ENCODE measurements around the gene RIN3. TPM values are rescaled to one million over a fixed set of nuclear protein-coding genes. Genes with fewer than 3 reads are reported as not detected.

The RIN3 gene
- polyA plus RNA-seq, 3 donors: 2.2 to 12.3 (median 10.8) TPM

DNA sequence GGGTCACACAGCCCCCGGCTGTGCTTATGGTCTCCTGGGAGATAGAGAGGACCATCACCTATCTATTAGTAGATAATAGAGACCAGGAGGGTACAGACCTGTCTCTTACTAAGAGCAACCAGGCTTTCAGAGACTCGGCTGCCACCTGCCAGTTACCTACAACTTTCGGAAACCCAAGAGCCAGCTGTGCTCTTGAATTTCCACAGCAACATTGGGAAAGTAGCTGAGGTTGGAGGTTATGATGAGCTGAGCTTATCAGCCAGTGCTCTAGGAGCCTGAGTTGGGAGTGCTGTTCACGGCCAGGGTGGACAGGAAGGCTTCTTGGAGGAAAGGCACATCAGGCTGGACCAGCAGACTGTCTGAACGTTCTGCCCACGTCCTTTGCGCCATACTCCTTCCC lies 67.6 kb downstream of the RIN3 start:
- no peak overlapping the region for H3K27ac ChIP-seq (ENCODE audit: low read depth, low read length)
- 77 to 85% (median 80%) methylated on average over 7 of the region's 7 CpGs for whole genome bisulfite sequencing, 3 donors

DNA sequence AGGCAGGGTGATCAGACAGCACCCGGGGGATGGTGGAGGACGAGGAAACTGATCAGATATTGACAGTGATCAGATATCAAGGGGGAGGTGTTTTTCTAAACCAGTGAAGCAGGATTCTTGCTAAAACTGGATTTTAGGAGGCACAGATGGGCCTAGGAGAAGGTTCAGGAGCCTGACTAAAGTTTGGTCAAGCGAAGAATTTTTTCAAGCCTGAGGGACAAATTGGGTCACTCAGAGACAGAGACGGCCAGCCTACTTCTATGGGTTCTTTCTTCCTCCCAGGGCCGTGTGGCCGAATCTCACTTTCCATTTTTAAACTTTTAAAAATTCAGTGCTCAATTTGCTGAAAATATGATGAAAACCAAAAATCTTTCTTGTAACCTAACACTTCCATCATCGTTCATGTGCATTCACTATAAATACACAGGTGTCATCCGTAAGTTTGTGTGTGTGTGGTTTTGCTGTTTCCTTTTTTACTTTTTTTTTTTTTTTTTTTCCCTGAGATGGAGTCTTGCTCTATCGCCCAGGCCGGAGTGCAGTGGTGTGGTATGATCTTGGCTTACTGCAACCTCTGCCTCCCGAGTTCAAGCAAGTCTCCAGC lies 68.5 kb downstream of the RIN3 start:
- WGBS, 3 donors: 81 to 90% (median 85%) methylated on average over 11 of the region's 11 CpGs

DNA sequence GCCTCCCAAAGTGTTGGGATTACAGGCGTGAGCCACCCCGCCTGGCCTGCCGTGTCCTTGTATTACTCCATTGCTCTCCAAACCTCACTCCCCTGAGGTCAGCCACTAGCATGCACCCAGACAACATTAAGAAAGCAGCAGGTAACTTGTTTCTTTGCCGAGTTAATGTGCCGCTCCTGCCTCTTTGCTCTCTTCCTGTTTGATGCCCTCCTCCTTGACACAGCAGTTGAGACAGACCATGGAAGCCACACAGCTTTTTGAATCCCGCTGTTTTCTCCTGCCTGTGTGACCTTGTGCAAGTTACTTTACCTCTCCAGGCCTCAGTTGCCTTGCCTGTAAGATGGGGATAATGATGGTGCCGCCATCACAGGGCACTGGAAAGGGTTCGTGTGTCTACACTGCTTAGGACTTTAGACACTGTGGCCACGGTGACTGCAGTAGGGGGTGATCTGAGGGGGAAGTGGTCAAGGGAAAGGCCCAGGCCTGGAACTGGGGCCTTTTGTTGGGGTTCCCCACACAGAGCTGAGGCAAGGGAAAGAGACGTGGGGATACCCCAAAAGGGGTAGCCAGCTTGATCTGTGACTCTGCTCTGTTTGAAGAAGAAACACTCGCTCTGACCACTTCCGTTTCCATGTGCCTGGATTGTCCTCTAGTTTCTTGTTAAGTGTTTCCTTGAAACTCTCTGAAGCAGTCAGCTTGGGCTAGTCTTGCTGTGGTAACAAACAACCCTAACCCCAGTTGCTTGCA lies 69.3 kb downstream of the RIN3 start:
- H3K27ac ChIP-seq (ENCODE audit: low read depth, low read length): no peak overlapping the region
- WGBS, 3 donors: 89 to 92% (median 90%) methylated on average over 12 of the region's 12 CpGs

More for the DNA sequence above, 68.5 kb downstream of the RIN3 start:
- no peak overlapping the region for H3K27ac ChIP-seq (ENCODE audit: low read depth, low read length)

DNA sequence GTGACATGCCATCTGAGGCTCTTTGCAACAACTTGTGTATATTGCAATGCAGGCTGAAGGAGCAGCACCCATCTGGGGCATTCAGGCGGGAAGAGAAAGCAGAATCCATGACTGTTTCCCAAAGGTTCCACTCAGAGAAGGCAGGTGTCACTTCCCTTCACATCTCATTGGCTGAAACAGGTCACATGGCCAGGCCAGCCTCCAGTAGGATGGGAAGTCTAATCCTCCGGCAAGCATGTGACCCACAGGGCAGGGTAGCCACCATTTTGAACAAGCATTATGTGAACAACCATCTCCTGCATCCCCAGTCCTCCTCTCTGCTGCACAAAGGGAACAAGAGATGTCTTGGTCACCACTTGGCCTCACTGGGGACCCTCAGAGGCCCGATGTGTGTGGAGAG lies 70.6 kb downstream of the RIN3 start:
- no peak overlapping the region for H3K27ac ChIP-seq (ENCODE audit: low read depth, low read length)
- WGBS, 3 donors: 87 to 97% (median 96%) methylated on average over 3 of the region's 3 CpGs

DNA sequence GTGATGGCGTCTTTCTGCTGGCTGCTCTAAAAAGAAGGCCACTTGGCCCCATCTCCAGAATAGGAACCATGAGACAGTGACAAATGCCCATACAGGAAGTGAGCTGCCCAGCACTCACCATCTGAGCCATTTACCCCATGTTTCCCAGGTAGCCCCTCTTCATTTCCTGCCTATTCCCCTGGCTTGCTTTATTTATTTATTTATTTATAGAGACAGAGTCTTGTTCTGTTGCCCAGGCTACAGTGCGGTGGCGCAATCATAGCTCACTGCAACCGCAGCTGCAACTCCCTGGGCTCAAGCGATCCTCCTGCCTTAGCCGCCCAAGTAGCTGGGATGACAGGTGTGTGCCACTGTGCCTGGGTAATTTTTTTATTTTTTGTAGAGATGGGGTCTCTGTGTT lies 71.2 kb downstream of the RIN3 start:
- H3K27ac ChIP-seq (ENCODE audit: low read depth, low read length): no peak overlapping the region
- 70 to 88% (median 76%) methylated on average over 6 of the region's 6 CpGs for WGBS, 3 donors

DNA sequence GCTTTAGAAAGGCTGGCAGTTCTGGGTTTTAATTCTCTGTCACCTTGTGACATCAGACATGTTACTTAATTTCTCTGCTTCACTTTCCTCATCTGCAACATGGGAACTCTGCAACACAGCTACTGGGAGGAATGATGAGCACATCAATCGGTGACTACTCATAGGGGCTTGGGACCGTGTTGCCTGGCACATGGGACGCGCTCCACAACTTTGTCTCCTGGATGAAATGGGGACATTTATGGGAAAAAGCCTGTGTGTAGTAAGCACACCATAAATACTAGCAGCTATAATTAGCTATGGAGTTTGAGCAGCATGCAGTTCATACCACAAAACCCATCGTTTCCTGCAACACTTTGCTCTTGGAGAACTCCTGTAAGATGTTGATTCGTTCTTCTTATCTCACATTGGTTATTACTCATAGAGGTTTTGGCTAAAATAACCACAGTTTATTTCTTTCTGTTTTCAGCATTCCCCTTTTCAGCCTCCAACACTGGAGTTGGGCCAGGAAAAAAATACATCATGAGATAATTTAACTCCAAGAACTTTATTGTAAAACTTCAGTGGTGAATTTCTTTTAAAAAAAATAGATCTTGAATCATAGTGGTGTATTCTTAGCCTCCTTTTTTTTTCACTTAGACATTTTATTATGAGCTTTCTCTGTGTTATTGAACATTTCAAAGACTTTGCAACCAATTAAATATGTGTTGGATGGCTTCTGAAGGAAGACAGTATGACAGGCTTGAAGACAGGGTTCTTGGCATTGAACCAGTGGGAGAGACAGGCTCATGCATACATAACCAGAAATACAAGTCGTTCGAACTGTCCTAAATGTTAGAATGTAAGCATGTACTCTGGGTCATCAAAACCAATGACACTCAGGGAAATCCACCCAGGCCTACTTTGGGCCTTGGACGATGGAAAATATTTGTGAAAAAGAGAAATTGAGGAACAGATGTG lies 72.7 kb downstream of the RIN3 start:
- WGBS, 3 donors: 26 to 55% (median 32%) methylated on average over 9 of the region's 9 CpGs
- H3K27ac ChIP-seq (ENCODE audit: low read depth, low read length): no peak overlapping the region

DNA sequence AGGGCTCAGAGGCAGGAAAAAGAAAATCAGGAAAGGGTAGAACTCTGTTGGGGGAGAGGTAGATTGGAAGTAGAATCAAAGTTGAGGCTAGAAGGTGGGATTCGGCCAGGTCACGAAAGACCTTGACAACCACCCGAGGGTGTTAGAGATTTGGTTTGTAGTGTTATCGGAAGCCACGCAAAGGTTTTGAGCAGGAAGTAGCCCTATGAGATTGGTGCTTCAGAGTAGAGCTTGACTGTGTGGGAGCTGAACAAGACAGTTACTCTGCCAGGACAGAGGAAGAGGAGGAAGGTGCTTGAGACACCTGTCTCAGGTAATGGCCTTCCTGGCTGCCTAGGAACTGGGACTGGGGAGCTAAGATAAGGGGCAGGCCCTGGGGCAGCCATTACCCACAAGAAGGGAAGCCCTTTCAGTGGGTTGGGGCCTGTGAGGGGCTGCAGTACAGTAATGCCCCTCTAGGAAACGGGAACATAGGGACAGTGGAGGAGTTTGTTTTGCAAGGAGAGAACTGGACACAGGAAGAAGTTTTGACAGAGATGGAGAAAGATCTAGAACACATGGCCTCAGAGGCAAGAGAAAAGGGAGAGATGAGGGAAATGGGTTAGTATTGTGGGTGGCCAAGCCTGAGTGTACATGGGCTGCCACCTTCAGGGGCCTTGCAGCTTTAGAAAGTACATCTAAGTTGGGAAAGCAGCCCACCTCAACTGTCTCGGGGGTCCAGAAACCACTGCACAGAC lies 73.5 kb downstream of the RIN3 start:
- no peak overlapping the region for H3K27ac ChIP-seq (ENCODE audit: low read depth, low read length)
- 69 to 87% (median 70%) methylated on average over 7 of the region's 7 CpGs for WGBS, 3 donors

DNA sequence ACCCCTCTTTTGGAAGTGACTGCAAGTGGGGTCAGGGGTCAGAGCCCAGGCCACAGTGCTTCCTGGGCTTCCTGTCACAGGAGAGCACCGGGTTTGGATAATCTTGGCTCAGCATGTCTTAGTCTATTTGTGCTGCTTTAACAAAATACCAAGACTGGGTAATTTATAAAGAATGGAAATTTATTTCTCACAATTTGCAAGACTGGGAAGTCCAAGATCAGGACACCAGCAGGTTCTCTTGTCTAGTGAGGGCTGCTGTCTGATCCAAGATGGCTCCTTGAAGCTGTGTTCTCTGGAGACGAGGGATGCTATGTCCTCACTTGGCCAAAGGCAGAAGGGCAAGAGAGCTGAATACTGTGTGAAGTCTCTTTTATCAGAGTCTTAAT lies 74.1 kb downstream of the RIN3 start:
- no peak overlapping the region for H3K27ac ChIP-seq (ENCODE audit: low read depth, low read length)
- 66 to 88% (median 72%) methylated on average over 2 of the region's 2 CpGs for WGBS, 3 donors

DNA sequence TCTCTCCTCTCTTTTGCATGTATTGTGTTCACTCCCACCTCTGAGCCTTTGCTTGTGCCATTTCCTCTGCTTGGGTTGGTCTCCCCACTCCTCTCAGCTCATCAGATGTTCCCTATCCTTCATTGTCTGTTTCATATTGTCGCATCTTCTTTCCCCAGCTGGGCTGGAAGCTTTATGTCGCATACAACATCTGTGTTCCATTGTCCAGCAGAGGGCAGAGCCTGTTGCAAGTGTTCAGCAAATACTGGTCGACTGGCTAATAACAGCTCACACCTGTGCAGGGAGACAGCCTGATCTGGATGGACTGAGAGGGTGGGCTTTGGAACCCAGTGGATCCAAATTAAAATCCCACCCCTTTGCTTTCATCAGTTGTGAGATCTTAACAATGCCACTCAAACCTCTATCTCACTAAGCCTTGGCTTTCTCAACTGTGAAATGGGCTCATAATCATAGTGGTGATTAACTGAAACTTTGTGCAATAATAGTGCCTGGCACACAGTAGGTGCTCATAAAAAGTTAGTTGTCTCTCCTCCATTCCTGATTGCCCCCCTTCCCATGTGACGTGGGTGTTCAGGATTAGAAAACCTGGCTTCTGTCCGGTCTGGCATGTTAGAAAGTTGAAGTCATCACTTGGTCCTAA lies 75.8 kb downstream of the RIN3 start:
- no peak overlapping the region for H3K27ac ChIP-seq (ENCODE audit: low read depth, low read length)
- 72 to 91% (median 87%) methylated on average over 5 of the region's 5 CpGs for WGBS, 3 donors

DNA sequence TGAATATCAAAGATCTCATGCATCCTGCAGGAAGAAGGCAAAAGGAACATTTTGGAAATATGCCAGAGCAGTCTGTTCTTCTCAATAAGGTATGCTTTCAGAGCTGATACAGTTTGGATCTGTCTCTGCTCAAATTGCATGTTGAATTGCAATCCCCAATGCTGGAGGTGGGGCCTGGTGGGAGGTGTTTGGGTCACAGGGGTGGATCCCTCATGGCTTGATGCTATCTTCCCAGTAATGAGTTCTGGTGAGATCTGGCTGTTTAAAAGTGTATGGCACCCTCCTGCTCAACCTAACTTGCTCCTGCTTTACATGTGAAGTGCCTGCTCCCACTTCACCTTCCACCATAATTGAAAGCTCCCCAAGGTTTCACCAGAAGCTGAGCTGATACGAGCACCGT lies 76.6 kb downstream of the RIN3 start:
- no peak overlapping the region for H3K27ac ChIP-seq (ENCODE audit: low read depth, low read length)
- WGBS, 3 donors: 78 to 90% (median 88%) methylated on average over 2 of the region's 2 CpGs

DNA sequence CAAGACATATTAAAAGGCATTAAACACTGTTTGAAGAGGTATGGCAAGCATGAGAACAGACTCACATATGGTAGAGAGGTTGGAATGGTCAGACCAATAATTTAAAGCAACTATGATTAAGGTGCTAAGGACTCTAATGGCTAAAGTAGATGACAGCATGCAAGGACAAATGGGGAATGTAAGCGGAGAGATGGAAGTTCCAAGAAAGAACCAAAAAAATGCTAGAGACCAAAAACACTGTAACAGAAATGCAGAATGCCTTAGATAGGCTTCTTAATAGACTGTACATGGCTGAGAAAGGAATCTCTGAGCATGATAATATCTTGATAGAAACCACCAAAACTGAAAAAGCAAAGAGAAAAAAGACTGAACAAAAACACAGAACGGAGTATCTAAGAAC lies 77.4 kb downstream of the RIN3 start:
- H3K27ac ChIP-seq (ENCODE audit: low read depth, low read length): no peak overlapping the region
- 0 to 47% (median 24%) methylated on average over 2 of the region's 2 CpGs for WGBS, 3 donors

DNA sequence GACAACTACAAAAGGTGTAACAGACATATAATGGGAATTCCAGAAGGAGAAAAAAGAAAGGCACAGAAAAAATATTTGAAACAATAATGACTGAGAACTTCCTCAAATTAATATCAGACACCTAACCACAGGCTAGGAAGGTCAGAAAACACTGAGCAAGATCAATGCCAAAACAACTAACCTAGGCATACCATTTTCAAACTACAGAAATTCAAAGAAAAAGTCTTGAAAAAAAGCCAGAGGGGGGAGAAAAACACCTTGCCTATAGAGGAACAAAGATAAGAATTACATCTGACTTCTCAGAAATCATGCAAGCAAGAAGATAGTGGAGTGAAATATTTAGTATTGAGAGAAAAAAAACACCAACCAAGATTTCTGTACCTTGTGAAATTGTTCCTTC lies 77.8 kb downstream of the RIN3 start:
- H3K27ac ChIP-seq (ENCODE audit: low read depth, low read length): no peak overlapping the region

DNA sequence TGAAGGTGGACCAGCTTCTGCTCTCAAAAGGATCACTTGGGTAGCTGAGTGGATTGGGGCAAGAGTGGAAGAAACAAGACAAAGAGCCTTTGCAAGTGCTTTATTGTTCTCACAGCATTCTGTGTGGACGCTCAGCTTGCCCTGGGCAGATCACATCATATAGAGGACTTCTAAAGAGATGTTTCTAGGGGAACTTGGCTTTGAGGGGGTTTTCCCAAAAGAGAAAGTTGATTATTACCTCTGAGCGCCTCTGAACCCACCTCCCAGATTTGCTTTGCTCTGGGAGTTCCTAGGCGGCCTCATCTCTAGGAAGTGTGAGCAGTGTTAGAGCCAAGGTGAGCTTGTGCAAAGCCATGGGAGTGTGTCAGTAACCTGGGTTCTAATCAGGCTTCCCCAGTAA lies 81.7 kb downstream of the RIN3 start:
- WGBS, 3 donors: 80 to 99% (median 96%) methylated on average over 3 of the region's 3 CpGs
- H3K27ac ChIP-seq (ENCODE audit: low read depth, low read length): no peak overlapping the region

DNA sequence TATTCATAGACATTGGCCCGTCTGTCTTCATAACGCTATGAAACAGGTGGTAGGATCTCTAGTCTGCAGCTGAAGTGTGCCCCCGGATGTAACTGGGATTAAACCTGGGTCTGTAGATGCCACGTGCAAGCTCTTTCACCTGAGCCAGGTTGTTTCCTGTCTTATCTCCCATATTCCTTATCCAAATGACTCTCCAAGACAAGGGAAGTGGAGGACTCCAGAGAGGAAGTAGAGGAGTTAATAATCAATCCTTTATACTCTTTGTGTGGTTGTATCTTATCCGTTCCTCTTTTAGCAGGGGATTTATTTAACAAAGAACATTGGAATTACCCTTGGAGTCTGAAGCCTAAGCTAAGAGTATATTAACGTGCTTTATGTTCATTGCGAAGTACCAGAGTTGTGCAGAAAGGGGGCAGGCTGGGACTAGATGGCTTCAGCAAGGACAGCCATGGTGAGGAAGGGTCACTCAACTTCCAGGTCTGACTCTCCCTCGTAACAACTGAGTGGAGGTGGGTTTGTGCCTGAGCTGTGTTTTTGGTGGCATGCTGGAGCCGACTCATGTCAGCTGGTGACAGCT lies 82.8 kb downstream of the RIN3 start:
- 66 to 85% (median 84%) methylated on average over 9 of the region's 9 CpGs for WGBS, 3 donors
- no peak overlapping the region for H3K27ac ChIP-seq (ENCODE audit: low read depth, low read length)

DNA sequence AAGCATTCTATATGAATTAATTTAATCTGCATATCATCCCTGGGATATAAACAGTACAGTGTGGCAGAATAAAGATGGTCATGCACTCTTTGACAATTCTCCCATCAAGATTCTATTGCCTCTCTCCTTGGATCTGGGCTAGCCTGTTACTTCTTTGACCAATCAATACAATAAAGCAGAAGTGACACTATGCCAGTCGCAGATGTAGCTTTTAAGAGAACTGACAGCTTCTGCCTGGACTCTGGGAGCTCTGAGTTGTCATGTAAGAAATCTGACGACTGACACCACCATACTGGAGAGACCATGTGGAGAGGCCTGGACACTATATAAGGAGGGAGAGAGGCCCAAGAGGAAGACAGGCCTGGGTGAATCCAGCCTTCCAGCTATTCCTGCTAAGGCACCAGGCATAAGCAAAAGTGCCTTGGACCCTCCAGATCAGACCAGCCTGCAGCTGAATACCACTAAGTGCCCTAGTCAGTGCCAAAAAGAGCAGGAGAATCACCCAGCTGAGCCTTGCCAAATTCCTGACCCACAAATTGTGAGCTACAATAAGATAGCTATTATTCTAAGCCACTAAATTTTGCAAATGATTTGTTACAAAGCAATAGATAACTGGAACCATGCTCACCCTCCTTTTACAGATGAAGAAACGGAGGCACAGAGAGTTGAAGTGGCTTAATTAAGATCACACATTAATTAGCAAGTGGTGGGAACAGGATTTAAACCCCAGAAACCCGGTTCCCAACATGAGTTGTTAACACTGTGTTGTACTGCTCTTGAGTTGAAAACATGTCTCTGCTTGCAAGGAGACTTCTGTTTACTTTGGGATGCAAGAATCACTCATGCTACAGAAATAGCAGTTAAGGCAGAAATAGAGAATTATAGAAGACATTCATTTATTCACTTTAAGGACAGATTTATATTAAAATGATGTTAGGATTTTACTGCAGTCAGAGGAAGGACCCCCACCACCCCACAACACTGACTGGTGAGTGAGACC lies 84.6 kb downstream of the RIN3 start:
- 70 to 90% (median 88%) methylated on average over 4 of the region's 4 CpGs for WGBS, 3 donors
- H3K27ac ChIP-seq (ENCODE audit: low read depth, low read length): no peak overlapping the region

DNA sequence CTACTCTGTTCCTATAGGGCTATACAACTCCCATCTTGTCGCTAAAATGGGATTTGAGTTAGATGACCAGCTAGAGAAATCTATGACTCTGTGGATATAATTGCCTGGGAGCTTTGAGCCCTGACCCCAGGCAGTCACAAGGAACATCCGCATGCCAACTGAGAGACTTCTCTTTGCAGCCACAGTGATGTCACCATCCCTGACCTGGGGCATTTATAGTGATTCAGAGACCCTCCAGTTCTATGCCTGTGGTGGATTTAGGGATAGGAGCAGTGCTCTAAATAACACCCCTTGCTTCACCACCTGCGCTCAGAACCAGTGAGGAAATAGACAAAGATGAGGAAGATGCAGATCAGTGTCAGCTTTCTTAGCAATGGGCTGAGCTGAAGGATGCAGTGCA lies 86.2 kb downstream of the RIN3 start:
- 74 to 91% (median 77%) methylated on average over 3 of the region's 3 CpGs for WGBS, 3 donors
- H3K27ac ChIP-seq (ENCODE audit: low read depth, low read length): no peak overlapping the region

Data from adipose tissue (tissue), 3 donors.